GM21367 (cell line): ENCODE data around the gene GFPT1.
"Not testable (repeated sequence)": the region's sequence is repeated elsewhere in the genome, so short reads cannot be mapped to it uniquely, and the experiment has no call there.

Experiments used
- ATAC-seq: cut with Tn5 transposase; IDR thresholded peaks from one replicate; pipeline ENCODE4 v1.9.1; 2021; ENCODE audit not compliant: unreplicated experiment

Gene GFPT1

DNA sequence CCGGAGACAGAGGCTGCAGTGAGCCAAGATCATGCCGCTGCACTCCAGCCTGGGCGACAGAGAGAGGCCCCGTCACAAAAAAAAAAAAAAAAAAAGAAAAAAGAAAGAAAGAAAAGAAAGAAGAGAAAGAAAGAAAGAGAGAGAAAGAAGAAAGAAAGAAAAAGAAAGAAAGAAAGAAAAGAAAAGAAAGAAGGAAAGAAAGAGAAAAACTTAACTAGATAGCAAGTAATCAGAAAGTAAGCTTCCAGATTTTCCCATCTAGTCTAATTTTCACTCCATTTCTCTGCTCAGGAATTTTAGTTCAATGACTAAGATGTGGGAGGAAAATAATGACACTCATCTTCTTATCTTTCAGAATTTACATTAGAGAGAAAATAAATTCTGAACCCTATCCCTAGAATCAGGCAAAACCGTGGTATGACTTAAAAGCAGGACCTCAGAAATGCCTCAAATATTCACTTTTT, 2.4 kb downstream of the GFPT1 start:
- ATAC-seq: no peak

DNA sequence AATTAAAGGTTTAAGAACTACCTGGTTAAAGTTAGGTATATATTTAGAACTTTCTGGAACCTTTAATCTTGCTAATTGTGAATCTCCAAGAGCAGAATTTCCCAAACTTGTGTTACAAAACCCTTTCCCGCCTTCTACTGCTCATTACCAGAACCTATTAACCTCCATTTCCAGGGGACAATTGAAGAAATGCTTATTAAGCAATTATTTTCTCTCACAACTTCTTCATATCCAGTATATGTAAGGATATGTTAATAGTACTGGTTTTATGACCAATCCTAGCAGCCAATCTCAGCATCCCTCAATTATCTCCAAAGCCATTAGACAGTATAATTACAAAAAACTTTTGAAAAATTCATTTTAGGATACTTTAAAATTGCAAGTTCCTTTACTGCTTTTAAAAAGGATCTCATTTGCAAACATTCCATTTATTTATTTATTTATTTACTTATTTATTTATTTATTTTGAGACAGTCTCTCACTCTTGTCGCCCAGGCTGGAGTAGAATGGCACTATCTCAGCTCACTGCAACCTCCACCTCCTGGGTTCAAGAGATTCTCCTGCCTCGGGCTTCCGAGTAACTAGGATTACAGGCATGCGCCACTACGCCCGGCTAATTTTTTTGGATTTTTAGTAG, 3.7 kb downstream of the GFPT1 start:
- ATAC-seq: no peak

DNA sequence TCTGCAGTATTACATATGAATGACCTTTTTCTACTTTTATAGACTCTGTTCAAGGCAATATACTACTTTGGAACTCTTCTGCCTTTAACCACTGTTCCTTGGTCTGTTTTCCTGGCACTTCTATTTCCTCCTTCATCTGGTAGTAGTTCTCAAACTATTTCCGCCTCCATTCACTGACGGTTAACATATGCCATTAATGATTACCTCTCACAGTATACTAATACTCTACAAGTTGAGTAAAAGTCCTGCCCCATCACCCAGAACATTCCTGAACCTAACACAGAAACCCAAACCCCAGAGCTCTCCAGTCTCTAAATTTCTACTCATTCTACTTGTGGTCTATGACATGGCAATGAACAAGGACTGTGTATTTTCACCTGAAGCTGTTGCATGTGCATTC, 4.5 kb downstream of the GFPT1 start:
- no peak for ATAC-seq

DNA sequence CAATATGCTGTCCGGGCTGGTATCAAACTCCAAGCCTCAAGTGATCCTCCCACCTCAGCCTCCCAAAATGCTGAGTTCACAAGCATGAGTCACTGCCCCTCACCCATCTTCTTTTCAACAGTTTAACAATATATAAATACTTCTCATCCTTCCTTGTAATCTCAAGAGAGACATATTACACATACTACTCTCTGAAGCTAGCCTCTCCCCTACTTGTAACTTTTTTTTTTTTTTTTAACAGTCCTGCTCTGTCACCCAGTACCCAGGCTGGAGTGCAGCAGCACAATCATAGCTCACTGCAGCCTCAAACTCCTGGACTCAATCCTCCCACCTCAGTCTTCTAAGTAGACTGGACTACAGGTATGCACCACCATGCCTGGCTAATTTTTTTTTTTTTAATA, 5.7 kb downstream of the GFPT1 start:
- ATAC-seq: no peak

- ATAC-seq: no peak
Measured at GRCh38 chr2:69380072-69380917, 6.7 kb downstream of the GFPT1 start.

- no peak for ATAC-seq
Measured at GRCh38 chr2:69376403-69376802, 10.6 kb downstream of the GFPT1 start.

DNA sequence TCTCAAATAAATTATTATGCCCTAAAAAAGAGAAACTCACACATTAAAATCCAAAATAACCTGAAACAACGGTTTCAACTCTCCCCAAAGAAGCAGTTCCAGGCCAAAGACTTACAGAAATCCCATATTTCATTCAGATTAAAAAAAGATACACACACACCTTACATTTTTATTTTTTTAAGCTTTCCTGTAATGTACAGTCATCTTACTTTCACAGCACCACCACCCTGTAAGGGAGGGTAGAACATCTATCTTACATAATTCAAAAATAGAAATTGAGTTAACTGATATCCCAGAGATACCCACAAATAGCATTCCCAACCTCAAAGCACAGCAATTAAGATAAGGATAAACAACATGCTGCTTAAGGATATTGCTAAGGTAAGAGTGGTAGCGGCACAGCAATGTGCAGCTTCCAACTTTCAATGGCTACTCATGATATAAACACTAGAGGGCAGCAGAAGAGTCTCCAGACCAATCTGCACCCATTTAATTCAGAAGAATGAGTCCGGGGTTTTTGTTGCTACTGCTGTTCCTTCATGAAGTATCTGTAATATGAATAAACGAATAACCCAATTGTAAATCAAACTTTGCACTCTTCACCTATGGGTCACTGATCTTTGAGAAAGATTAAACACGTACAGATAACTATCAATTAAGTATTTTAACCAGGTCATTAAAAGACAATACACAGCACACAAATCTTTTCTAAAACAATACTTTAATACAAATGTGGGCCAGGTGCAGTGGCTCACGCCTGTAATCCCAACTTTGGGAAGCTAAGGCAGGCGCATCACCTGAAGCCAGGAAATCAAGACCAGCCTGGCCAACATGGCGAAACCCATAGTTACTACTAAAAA, 11.3 kb downstream of the GFPT1 start:
- ATAC-seq: no peak

GRCh38 chr2:69372767-69373166, 14.3 kb downstream of the GFPT1 start:
- no peak for ATAC-seq

DNA sequence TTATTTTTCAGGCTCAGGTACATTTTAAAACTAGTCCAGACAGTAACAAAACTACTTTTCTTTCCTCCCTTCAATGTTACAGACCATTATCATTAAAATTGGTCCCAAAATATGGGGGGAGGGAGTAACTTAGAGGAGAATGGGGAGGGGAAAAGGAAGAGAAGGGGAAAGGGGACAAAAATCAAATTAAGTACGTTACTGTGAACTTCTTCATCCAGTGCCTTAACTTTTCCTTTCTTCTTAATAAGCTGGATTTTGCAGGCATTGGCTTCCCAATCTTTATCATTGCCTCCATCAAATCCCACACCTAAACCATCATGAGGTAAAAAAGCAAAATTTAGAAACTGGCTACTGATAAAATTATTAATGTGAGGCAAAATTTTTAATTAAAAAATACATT, 17.2 kb downstream of the GFPT1 start:
- ATAC-seq: no peak

GRCh38 chr2:69368588-69368987, 18.4 kb downstream of the GFPT1 start:
- no peak for ATAC-seq

DNA sequence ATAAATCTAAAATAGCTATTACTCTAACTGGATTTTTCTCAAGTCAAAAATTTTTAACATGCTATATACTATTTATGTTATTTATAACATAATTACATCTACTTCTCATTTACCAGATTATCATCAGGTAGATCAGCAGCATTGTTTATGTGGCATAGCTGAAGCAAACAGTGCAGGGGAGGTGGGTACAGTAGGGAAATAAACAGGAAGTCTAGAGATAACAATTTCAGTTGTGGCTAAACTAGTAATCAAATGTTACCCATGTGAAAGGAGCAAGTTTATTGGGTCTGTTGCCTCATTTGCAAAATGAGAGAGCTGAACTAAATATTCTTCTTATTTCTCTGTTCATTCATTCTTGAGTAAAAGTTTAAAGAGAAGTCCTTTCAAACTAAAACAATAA, 27.7 kb downstream of the GFPT1 start:
- ATAC-seq: no peak

- no peak for ATAC-seq
Measured at GRCh38 chr2:69358914-69359313, 28.1 kb downstream of the GFPT1 start.

DNA sequence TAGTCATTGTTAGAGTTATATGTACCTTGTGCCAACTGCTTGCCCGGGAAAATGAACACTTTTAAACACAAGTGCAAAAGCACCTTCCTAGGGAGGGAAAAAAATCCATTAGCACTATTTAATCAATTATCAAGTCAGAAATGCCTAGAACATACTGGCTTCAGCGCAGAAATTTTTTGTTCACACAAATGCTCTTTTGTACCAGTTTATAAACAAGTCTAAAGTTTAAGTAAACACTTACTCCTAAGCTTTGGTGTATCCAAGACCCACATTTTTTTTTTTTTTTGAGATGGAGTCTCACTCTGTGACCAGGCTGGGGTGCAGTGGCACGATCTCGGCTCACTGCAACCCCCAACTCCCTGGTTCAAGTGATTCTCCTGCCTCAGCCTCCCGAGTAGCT, 30.6 kb downstream of the GFPT1 start:
- no peak for ATAC-seq

- not testable (repeated sequence) for ATAC-seq
Measured at GRCh38 chr2:69354976-69355375, 32.1 kb downstream of the GFPT1 start.

DNA sequence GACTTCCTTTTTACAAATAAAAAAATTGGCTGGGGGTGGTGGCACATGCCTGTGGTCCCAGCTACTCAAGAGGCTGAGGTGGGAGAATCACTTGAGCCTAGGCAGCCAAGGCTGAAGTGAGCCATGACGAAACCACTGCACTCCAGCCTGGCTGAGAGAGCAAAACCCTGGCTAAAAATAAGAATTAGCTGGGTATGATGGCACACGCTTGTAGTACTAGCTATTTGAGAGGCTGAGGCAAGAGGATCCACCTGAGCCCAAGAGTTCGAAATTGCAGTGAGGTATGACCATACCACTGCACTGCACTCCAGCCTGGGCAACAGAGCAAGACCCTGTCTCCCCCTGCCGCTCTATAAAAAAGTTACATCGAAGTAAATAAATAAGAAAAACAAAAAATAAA, 33.7 kb downstream of the GFPT1 start:
- ATAC-seq: no peak

DNA sequence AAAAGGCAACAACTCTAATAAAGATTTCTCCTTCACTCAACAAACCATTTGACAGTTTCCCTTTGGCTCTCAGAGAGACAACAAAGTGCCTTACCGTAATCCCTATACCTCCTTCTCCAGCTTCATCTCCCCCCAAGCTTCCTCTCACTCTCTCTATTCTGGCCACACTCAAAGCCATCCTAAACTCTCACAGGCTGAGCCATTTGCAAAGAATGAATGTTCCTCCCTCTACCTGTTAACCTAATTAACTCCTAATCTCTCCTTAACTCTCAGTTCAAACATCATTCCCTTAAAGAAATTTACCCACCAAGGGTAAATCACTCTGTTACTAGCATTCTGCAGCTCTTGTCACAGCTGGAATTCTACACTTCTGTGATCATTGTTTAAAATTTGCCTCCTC, 38.2 kb downstream of the GFPT1 start:
- no peak for ATAC-seq

DNA sequence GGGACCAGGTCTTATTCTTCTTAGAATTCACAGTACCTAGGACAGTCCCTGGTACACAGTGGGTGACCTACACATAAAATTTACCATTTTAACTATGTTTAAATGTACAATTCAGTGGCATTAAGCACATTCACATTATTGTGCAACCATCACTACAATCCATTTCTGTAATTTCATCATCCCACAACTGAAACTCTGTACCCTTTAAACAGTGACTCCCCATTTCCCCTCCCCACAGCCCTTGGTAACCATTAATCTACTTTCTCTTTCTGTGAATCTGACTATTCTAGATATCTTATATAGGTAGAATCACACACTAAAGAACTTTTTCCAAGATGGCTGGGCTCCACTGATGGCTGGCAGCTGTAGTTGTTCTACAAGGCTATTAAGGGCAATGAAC, 41.6 kb downstream of the GFPT1 start:
- ATAC-seq: no peak

DNA sequence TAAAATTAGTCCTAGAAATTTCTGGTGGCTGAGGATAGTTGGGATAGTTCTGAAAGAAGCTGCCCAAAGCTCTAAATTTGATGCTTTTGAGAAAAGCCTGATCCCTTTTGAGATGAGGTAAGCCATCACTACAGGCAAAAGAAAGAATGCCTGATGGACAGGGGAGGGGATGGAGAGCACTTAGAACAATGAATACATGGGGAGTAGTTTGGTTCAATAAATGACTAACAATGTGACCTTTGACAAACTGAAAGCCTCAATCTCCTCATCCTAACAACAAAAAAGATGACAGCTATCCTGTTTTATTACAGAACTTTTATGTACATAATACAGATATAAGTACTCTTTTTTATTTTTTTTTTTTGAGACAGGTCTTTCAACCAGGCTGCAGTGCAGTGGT, 42.7 kb downstream of the GFPT1 start:
- no peak for ATAC-seq

DNA sequence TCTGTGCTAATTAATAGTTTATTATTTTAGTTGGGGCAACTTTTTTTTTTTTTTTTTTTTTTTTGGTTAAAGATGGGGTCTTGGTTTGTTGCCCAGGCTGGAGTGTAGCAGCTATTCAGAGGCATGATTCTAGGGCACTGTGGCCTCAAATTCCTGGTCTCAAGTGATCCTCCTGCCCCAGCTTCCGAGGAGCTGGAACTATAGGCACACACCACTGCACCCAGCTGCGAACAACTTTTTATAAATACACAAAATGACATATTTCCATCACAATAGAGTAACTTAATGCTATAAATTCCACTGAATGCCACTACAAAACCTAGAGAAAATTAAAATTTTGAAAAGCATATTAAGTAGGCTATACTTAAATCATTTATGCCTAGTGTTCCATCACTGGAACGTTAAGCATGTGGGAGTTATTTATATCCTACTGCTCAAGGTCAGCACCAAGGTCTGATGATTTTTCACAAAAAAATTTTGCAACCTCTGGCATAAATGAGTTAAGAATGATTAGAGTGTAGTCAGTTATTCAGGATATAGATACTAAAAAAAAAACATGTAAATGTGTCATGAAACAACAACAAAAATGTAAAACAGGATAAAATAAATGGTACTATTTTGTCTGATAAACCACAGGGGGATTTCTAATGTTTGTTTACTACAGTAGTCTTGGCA, 46.8 kb downstream of the GFPT1 start:
- ATAC-seq: no peak

GRCh38 chr2:69335311-69335710, 51.7 kb downstream of the GFPT1 start:
- no peak for ATAC-seq

GRCh38 chr2:69333352-69333751, 53.7 kb downstream of the GFPT1 start:
- ATAC-seq: no peak
